Adrenal gland (tissue), 5 donors: ENCODE measurements around the gene TRAK2.

Experiments
- CTCF ChIP-seq, 6 experiments: fragments of 450-650 bp in 4 of 6; fragments of 200-600 bp in 2 of 6; sonication (generic) in 1 of 6; IDR thresholded peaks; 1 replicate in 5 of 6; 2 replicates in 1 of 6; pipeline versions ENCODE4 v1.5.1 to v1.8.0; 2016 to 2021; ENCODE audit warnings: antibody characterized with exemption in 6 of 6, mild to moderate bottlenecking in 2 of 6, moderate library complexity in 1 of 6
- POLR2A ChIP-seq, 2 donors: fragments of 450-650 bp; IDR thresholded peaks; one replicate each; pipeline ENCODE4 v1.6.1; 2017; ENCODE audit warnings: antibody characterized with exemption in 2 of 2, mild to moderate bottlenecking in 2 of 2, moderate library complexity in 1 of 2
- donor health status: DM: no; HTN: no; CAD: no.

GRCh38 chr2:201471732-201472393 lies 20.6 kb upstream of the TRAK2 start:
- TF ChIP-seq POLR2A (IDR thresholded peaks at IDR 0.05) (no peak), CTCF (IDR thresholded peaks at IDR 0.05) (no peak)
